Hepatocyte (in vitro differentiated cells): ENCODE measurements around the gene STAMBP.

Experiments
- EZH2 ChIP-seq: fragments of 200-600 bp; sonication (generic); IDR thresholded peaks from 2 replicates; pipeline ENCODE4 v1.6.1; 2016; ENCODE audit warnings: antibody characterized with exemption, mild to moderate bottlenecking, borderline replicate concordance
- EZH2phosphoT487 ChIP-seq: fragments of 200-600 bp; sonication (generic); IDR thresholded peaks from one replicate; pipeline ENCODE4 v1.6.1; 2018; ENCODE audit warnings: antibody characterized with exemption, mild to moderate bottlenecking, low read depth, moderate library complexity; ENCODE audit not compliant: unreplicated experiment, severe bottlenecking
- TF ChIP-seq, protein P1 (sequence below): fragments of 200-600 bp; sonication (generic); IDR thresholded peaks from 2 replicates; pipeline ENCODE4 v1.5.1; 2016; ENCODE audit warnings: antibody characterized with exemption, mild to moderate bottlenecking; ENCODE audit not compliant: poor library complexity

DNA sequence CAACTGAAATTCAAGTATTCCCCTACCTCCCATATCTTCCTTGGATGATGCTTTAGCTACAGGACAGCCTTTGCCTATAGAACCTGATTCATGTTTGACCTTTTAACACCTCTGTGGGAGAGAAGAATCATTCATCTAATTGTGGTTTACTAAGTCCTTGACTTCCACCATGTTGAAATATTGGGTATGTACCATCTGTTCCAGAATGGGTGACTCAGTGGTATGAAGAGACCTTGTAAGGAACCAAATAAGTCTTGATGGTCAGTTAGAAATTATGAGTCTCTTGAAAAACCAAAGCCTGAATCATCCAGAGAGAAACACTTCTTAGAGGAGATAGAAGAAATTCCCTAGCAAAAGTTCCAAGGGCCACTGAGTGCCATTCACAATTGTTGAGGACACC, 27.5 kb downstream of the STAMBP start:
- no peak for TF ChIP-seq EZH2phosphoT487
- TF ChIP-seq, protein P1, sequence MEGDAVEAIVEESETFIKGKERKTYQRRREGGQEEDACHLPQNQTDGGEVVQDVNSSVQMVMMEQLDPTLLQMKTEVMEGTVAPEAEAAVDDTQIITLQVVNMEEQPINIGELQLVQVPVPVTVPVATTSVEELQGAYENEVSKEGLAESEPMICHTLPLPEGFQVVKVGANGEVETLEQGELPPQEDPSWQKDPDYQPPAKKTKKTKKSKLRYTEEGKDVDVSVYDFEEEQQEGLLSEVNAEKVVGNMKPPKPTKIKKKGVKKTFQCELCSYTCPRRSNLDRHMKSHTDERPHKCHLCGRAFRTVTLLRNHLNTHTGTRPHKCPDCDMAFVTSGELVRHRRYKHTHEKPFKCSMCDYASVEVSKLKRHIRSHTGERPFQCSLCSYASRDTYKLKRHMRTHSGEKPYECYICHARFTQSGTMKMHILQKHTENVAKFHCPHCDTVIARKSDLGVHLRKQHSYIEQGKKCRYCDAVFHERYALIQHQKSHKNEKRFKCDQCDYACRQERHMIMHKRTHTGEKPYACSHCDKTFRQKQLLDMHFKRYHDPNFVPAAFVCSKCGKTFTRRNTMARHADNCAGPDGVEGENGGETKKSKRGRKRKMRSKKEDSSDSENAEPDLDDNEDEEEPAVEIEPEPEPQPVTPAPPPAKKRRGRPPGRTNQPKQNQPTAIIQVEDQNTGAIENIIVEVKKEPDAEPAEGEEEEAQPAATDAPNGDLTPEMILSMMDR = no peak
- no peak for TF ChIP-seq EZH2
